NOMO-1 treated with DMSO at 0.1 percent for 48 hours (cell line): Measurements from ENCODE around the gene AP2A2.

Experiments
- DNase-seq: peaks from one replicate; lab custom pipeline; 2025; ENCODE audit not compliant: unreplicated experiment; lab: John Stamatoyannopoulos, UW

AP2A2 gene

GRCh38 chr11:1038921-1039320 is 113.3 kb downstream of the AP2A2 start:
- no peak for DNase-seq

- no peak for DNase-seq
Measured at GRCh38 chr11:1039481-1040427, 114.1 kb downstream of the AP2A2 start.

GRCh38 chr11:1040428-1041148 is 114.9 kb downstream of the AP2A2 start:
- no peak for DNase-seq

- no peak for DNase-seq
Measured at GRCh38 chr11:1041149-1041467, 115.4 kb downstream of the AP2A2 start.

GRCh38 chr11:1041471-1041870 is 115.8 kb downstream of the AP2A2 start:
- no peak for DNase-seq

GRCh38 chr11:1041936-1042608 is 116.4 kb downstream of the AP2A2 start:
- no peak for DNase-seq

- no peak for DNase-seq
Measured at GRCh38 chr11:1042626-1043562, 117.2 kb downstream of the AP2A2 start.

- DNase-seq = no peak
Measured at GRCh38 chr11:1043563-1044096, 118.0 kb downstream of the AP2A2 start.

- DNase-seq = no peak
Measured at GRCh38 chr11:1044160-1044559, 118.5 kb downstream of the AP2A2 start.

- DNase-seq = no peak
Measured at GRCh38 chr11:1047595-1048156, 122.0 kb downstream of the AP2A2 start.

GRCh38 chr11:1048375-1049070 is 122.9 kb downstream of the AP2A2 start:
- DNase-seq = no peak

- no peak for DNase-seq
Measured at GRCh38 chr11:1049071-1049405, 123.4 kb downstream of the AP2A2 start.

GRCh38 chr11:1049431-1049891 is 123.8 kb downstream of the AP2A2 start:
- DNase-seq = no peak

GRCh38 chr11:1049911-1050580 is 124.4 kb downstream of the AP2A2 start:
- DNase-seq = no peak

GRCh38 chr11:1050581-1051355 is 125.1 kb downstream of the AP2A2 start:
- DNase-seq = peak; percentile 60

- DNase-seq = no peak
Measured at GRCh38 chr11:1051356-1052132, 125.9 kb downstream of the AP2A2 start.
